Ishikawa (cell line): ENCODE results near the gene CRYGN.

Source experiments
- CEBPB ChIP-seq: IDR thresholded peaks from 2 replicates; pipeline ENCODE4 v1.6.1; 2012
- EP300 ChIP-seq: IDR thresholded peaks from 2 replicates; pipeline ENCODE4 v1.6.1; 2012; ENCODE audit warnings: borderline replicate concordance
- TAF1 ChIP-seq: IDR thresholded peaks from 2 replicates; pipeline ENCODE4 v1.6.1; 2012; ENCODE audit warnings: low read depth, mild to moderate bottlenecking
- TEAD4 ChIP-seq: IDR thresholded peaks from 2 replicates; pipeline ENCODE4 v1.6.1; 2012
- TF ChIP-seq, protein P1 (sequence below): IDR thresholded peaks from 2 replicates; pipeline ENCODE4 v1.6.1; 2012

- TF ChIP-seq CEBPB (no peak), EP300 (no peak), TAF1 (no peak), TEAD4 (no peak)
- TF ChIP-seq, protein P1, sequence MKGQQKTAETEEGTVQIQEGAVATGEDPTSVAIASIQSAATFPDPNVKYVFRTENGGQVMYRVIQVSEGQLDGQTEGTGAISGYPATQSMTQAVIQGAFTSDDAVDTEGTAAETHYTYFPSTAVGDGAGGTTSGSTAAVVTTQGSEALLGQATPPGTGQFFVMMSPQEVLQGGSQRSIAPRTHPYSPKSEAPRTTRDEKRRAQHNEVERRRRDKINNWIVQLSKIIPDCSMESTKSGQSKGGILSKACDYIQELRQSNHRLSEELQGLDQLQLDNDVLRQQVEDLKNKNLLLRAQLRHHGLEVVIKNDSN = no peak
These were observed 46.6 kb downstream of the CRYGN start for GRCh38 chr7:151393031-151393977.
